Activated naive CD4-positive, alpha-beta T cell treated with anti-CD3 and anti-CD28 coated beads for 36 hours (primary cell): ENCODE data around the gene DOCK1. TPM values are rescaled to one million over a fixed set of nuclear protein-coding genes. Genes with fewer than 3 reads are reported as not detected.

Experiments used
- CTCF ChIA-PET: fragments of 350-600 bp; sonication (Branson Sonifier 250); formaldehyde crosslinking; loops from one replicate; lab custom pipeline; 2021; ENCODE audit warnings: antibody characterized with exemption; lab: Charles Lee
- DNase-seq: peaks from one replicate; pipeline ENCODE4 v3.0.0-alpha.2; 2020
- H3K27ac Mint-ChIP-seq: one replicate; pipeline ENCODE4 v1.8.0; 2021; ENCODE audit warnings: mild to moderate bottlenecking, mixed read lengths
- H3K27me3 Mint-ChIP-seq: one replicate; pipeline ENCODE4 v1.8.0; 2021; ENCODE audit warnings: low read depth, mixed read lengths
- H3K36me3 Mint-ChIP-seq: one replicate; pipeline ENCODE4 v1.8.0; 2021; ENCODE audit warnings: low read depth, mixed read lengths
- H3K4me1 Mint-ChIP-seq: one replicate; pipeline ENCODE4 v1.8.0; 2021; ENCODE audit warnings: low read depth, mixed read lengths
- H3K4me3 Mint-ChIP-seq: one replicate; pipeline ENCODE4 v1.8.0; 2021; ENCODE audit warnings: mild to moderate bottlenecking, moderate library complexity, mixed read lengths
- H3K9me3 Mint-ChIP-seq: one replicate; pipeline ENCODE4 v1.8.0; 2021; ENCODE audit warnings: mixed read lengths
- intact Hi-C: fragments of 100-400 bp; cut with micrococcal nuclease; formaldehyde crosslinking; loops from one replicate; pipeline ENCODE4 v1.15.1; 2023
- total RNA-seq, 2 experiments: library from RNA; stranded (reverse); gene quantifications; one replicate each; pipeline ENCODE4 v1.2.3, GENCODE V29; 2021

DOCK1 gene
- total RNA-seq, 2 experiments from 2014 or later, result 0.49 to 0.72 TPM

GRCh38 chr10:127429601-127430312, 524.5 kb downstream of the DOCK1 start:
- Mint-ChIP-seq H3K36me3 (no peaks in the 10 kb centered on the region), H3K27me3 (no peaks in the 10 kb centered on the region), H3K27ac (no peak overlapping the region), H3K4me3 (no peak overlapping the region), H3K9me3 (peaks cover 2% of the 10 kb centered on the region), H3K4me1 (no peaks in the 10 kb centered on the region)
- CTCF ChIA-PET, result no interaction called here
- intact Hi-C loops, result no loop called here
- DNase-seq, result no peak

- CTCF ChIA-PET, result no interaction called here
These were observed 526.3 kb downstream of the DOCK1 start for GRCh38 chr10:127431525-127431924.

GRCh38 chr10:127434006-127434405, 528.8 kb downstream of the DOCK1 start:
- DNase-seq, result no peak
- H3K4me1 Mint-ChIP-seq, result no peaks in the 10 kb centered on the region
- intact Hi-C loops, result no loop called here
- CTCF ChIA-PET, result no interaction called here
- no peaks in the 10 kb centered on the region for H3K36me3 Mint-ChIP-seq
- H3K27me3 Mint-ChIP-seq, result peaks cover 2% of the 10 kb centered on the region
- no peak overlapping the region for H3K4me3 Mint-ChIP-seq
- H3K9me3 Mint-ChIP-seq, result peaks cover 2% of the 10 kb centered on the region
- no peak overlapping the region for H3K27ac Mint-ChIP-seq

More at GRCh38 chr10:127431525-127431924, 526.3 kb downstream of the DOCK1 start:
- DNase-seq, result no peak
- Mint-ChIP-seq H3K36me3 (no peaks in the 10 kb centered on the region), H3K4me1 (no peaks in the 10 kb centered on the region), H3K27me3 (no peaks in the 10 kb centered on the region), H3K9me3 (peaks cover 2% of the 10 kb centered on the region), H3K27ac (no peak overlapping the region), H3K4me3 (no peak overlapping the region)
- intact Hi-C loops, result no loop called here

DNA sequence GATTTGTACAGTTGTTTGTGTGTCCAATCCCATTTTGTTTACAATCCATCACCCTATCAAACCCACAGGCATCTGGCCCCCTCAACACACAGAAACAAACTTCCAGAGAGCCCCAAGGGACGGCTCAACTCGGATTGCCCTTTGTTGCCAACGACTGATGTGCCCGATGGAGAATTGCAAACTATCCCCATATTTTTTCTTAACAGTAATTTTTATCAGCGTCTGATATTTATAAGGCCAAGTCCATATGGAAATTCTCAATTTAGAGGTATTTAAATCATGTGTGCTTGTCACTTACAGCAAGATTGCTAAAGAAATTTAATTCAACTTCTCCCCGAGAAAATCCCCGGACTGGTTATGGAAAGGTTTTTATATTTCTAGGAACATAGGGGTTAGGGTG, 530.0 kb downstream of the DOCK1 start:
- Mint-ChIP-seq H3K9me3 (peaks cover 1% of the 10 kb centered on the region), H3K27me3 (peaks cover 2% of the 10 kb centered on the region), H3K4me1 (no peaks in the 10 kb centered on the region), H3K27ac (no peak overlapping the region), H3K36me3 (no peaks in the 10 kb centered on the region), H3K4me3 (no peak overlapping the region)
- no peak for DNase-seq
- intact Hi-C loops, result no loop called here
- CTCF ChIA-PET, result no interaction called here

GRCh38 chr10:127440371-127440770, 535.1 kb downstream of the DOCK1 start:
- H3K36me3 Mint-ChIP-seq, result no peaks in the 10 kb centered on the region
- no peak for DNase-seq
- CTCF ChIA-PET, result no interaction called here
- H3K9me3 Mint-ChIP-seq, result peaks cover 1% of the 10 kb centered on the region
- H3K4me1 Mint-ChIP-seq, result no peaks in the 10 kb centered on the region
- no peak overlapping the region for H3K4me3 Mint-ChIP-seq
- no peak overlapping the region for H3K27ac Mint-ChIP-seq
- peaks cover 2% of the 10 kb centered on the region for H3K27me3 Mint-ChIP-seq
- intact Hi-C loops, result loop anchor here (2.0 kb wide), 1 partner anchor 24 kb away; no protein-coding TSS in a partner anchor

- H3K36me3 Mint-ChIP-seq, result no peaks in the 10 kb centered on the region
These were observed 536.4 kb downstream of the DOCK1 start for GRCh38 chr10:127441350-127442219.

DNA sequence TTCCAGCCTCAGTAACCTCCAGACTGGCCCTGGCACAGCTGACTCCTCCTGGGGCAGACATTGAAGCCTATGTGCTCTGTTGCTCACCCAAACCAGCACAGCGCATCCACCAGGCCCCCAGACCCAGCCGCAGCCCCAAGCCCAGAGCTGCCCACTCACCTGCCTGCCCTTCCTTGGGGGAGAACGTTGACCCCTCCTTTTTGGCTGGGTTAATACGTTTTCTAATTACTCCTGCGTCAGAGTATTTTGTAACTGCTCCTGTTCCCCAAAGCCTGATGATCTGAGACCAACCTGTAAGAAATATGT, 536.9 kb downstream of the DOCK1 start:
- Mint-ChIP-seq H3K27me3 (peaks cover 2% of the 10 kb centered on the region), H3K4me3 (no peak overlapping the region), H3K36me3 (no peaks in the 10 kb centered on the region), H3K9me3 (peaks cover 1% of the 10 kb centered on the region), H3K4me1 (no peaks in the 10 kb centered on the region), H3K27ac (no peak overlapping the region)
- CTCF ChIA-PET, result no interaction called here
- intact Hi-C loops, result no loop called here
- no peak for DNase-seq

More at GRCh38 chr10:127441350-127442219, 536.4 kb downstream of the DOCK1 start:
- no peak overlapping the region for H3K27ac Mint-ChIP-seq
- no peaks in the 10 kb centered on the region for H3K4me1 Mint-ChIP-seq
- intact Hi-C loops, result loop anchor here (2.0 kb wide), 1 partner anchor 25 kb away; no protein-coding TSS in a partner anchor
- CTCF ChIA-PET, result no interaction called here
- no peak for DNase-seq
- H3K4me3 Mint-ChIP-seq, result no peak overlapping the region
- H3K9me3 Mint-ChIP-seq, result peaks cover 1% of the 10 kb centered on the region
- H3K27me3 Mint-ChIP-seq, result peaks cover 2% of the 10 kb centered on the region

GRCh38 chr10:127444155-127444554, 538.9 kb downstream of the DOCK1 start:
- Mint-ChIP-seq H3K27ac (no peak overlapping the region), H3K36me3 (no peaks in the 10 kb centered on the region), H3K4me1 (no peaks in the 10 kb centered on the region), H3K4me3 (no peak overlapping the region), H3K9me3 (peaks cover 1% of the 10 kb centered on the region), H3K27me3 (no peaks in the 10 kb centered on the region)
- intact Hi-C loops, result no loop called here
- CTCF ChIA-PET, result no interaction called here
- DNase-seq, result no peak

DNA sequence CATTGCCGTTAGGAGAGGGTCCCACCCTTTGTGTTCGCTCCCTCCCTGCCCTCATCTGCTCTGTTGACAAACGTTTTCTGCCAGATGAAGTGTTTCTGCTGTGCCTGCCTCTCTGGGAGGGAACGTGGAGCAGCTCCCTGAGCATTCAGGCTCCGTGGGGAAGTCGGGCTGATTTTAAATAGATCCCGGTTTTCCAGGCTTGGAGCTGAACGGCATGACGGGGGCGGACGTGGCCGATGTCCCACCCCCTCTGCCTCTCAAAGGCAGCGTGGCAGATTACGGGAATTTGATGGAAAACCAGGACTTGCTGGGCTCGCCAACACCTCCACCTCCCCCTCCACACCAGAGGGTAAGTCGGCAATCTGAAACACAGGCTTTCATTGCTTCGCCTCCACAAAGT, 542.0 kb downstream of the DOCK1 start:
- Mint-ChIP-seq H3K4me1 (no peaks in the 10 kb centered on the region), H3K36me3 (no peaks in the 10 kb centered on the region), H3K27me3 (no peaks in the 10 kb centered on the region), H3K4me3 (no peak overlapping the region), H3K9me3 (no peaks in the 10 kb centered on the region), H3K27ac (no peak overlapping the region)
- CTCF ChIA-PET, result no interaction called here
- intact Hi-C loops, result no loop called here
- no peak for DNase-seq

GRCh38 chr10:127449490-127449889, 544.3 kb downstream of the DOCK1 start:
- Mint-ChIP-seq H3K36me3 (no peaks in the 10 kb centered on the region), H3K9me3 (no peaks in the 10 kb centered on the region), H3K4me3 (no peak overlapping the region), H3K4me1 (no peaks in the 10 kb centered on the region), H3K27me3 (no peaks in the 10 kb centered on the region), H3K27ac (no peak overlapping the region)
- no peak for DNase-seq
- CTCF ChIA-PET, result no interaction called here
- intact Hi-C loops, result no loop called here

GRCh38 chr10:127450644-127451043, 545.4 kb downstream of the DOCK1 start:
- Mint-ChIP-seq H3K36me3 (no peaks in the 10 kb centered on the region), H3K9me3 (no peaks in the 10 kb centered on the region), H3K27ac (no peak overlapping the region), H3K27me3 (no peaks in the 10 kb centered on the region), H3K4me1 (no peaks in the 10 kb centered on the region), H3K4me3 (no peak overlapping the region)
- DNase-seq, result no peak
- CTCF ChIA-PET, result no interaction called here
- intact Hi-C loops, result no loop called here

DNA sequence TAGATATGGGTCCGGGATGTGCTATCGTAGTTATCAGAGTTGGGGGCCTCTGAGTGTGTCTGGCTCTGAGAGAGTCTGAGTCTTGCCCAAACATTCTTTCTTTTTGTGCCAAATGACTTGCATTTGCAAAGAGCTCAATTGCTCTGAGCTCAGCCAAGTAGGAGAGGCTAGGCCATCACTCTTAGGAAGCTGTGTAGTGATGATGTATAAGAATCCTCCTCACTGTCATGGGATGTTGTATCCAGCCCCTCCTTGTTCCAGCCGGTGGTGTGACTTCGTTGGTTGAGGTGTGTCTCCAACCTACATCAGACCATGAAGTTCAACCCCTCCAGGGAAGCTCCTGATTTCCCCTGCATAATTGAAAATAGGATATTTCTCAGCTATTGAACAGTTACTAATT, 546.4 kb downstream of the DOCK1 start:
- Mint-ChIP-seq H3K27me3 (no peaks in the 10 kb centered on the region), H3K9me3 (no peaks in the 10 kb centered on the region), H3K27ac (no peak overlapping the region), H3K4me3 (no peak overlapping the region), H3K36me3 (no peaks in the 10 kb centered on the region), H3K4me1 (no peaks in the 10 kb centered on the region)
- CTCF ChIA-PET, result no interaction called here
- intact Hi-C loops, result no loop called here
- no peak for DNase-seq

- Mint-ChIP-seq H3K4me1 (no peaks in the 10 kb centered on the region), H3K9me3 (no peaks in the 10 kb centered on the region), H3K27ac (no peak overlapping the region), H3K27me3 (no peaks in the 10 kb centered on the region), H3K4me3 (no peak overlapping the region), H3K36me3 (no peaks in the 10 kb centered on the region)
- no peak for DNase-seq
- CTCF ChIA-PET, result no interaction called here
- intact Hi-C loops, result no loop called here
These were observed 547.3 kb downstream of the DOCK1 start for GRCh38 chr10:127452568-127452967.
